A549 (cell line): ENCODE measurements around the gene SPNS2.

Source experiments
- CHD2 ChIP-seq: fragments of 150-350 bp; IDR thresholded peaks from 2 replicates; pipeline ENCODE4 v1.6.1; 2014; ENCODE audit warnings: low read length; ENCODE audit not compliant: partially characterized antibody
- CTCF ChIP-seq: fragments of >200 bp; sonication (Bioruptor Twin); formaldehyde crosslinking; IDR thresholded peaks from 3 replicates; pipeline ENCODE4 v1.5.1; 2016
- FOSL2 ChIP-seq, 2 experiments: fragments of 450-650 bp in 1 of 2; fragments of >200 bp in 1 of 2; sonication (Bioruptor Twin) in 1 of 2; formaldehyde crosslinking; IDR thresholded peaks; 2 replicates each; pipeline versions ENCODE4 v1.5.0 to v1.6.1; 2016 to 2020; ENCODE audit warnings: mild to moderate bottlenecking in 1 of 2, moderate library complexity in 1 of 2
- GATA3 ChIP-seq: IDR thresholded peaks from 2 replicates; pipeline ENCODE4 v1.6.1; 2012; ENCODE audit warnings: borderline replicate concordance
- JUNB ChIP-seq: fragments of >200 bp; sonication (Bioruptor Twin); formaldehyde crosslinking; IDR thresholded peaks from 2 replicates; pipeline ENCODE4 v1.6.1; 2016
- MAFK ChIP-seq: fragments of 450-650 bp; IDR thresholded peaks from 2 replicates; pipeline ENCODE4 v1.6.1; 2014; ENCODE audit not compliant: partially characterized antibody
- MYC ChIP-seq: IDR thresholded peaks from 2 replicates; pipeline ENCODE4 v1.6.1; 2012; ENCODE audit warnings: mild to moderate bottlenecking, inconsistent platforms, low read length, improper control_type of control experiment, borderline replicate concordance
- POLR2A ChIP-seq: IDR thresholded peaks from 2 replicates; pipeline ENCODE4 v1.6.1; 2012; ENCODE audit warnings: mild to moderate bottlenecking, low read length
- RAD21 ChIP-seq, 2 experiments: fragments of >200 bp in 1 of 2; sonication (Bioruptor Twin) in 1 of 2; formaldehyde crosslinking in 1 of 2; IDR thresholded peaks in 1 of 2; conservative IDR thresholded peaks in 1 of 2; 2 replicates in 1 of 2; 3 replicates in 1 of 2; pipeline ENCODE4 v1.6.1; 2012 to 2018; ENCODE audit warnings: inconsistent platforms in 1 of 2
- RFX5 ChIP-seq: fragments of 450-650 bp; IDR thresholded peaks from 2 replicates; pipeline ENCODE4 v1.7.1; 2014; ENCODE audit warnings: antibody characterized with exemption, mild to moderate bottlenecking, moderate library complexity
- RNF2 ChIP-seq: fragments of 200-600 bp; sonication (generic); IDR thresholded peaks from 2 replicates; pipeline ENCODE4 v1.6.1; 2016; ENCODE audit warnings: low read depth, mild to moderate bottlenecking, antibody characterized with exemption, moderate library complexity, borderline replicate concordance
- SREBF2 ChIP-seq: fragments of 450-650 bp; IDR thresholded peaks from 2 replicates; pipeline ENCODE4 v1.6.1; 2014; ENCODE audit warnings: mild to moderate bottlenecking, moderate library complexity
- TF ChIP-seq, protein P1 (sequence below): fragments of 250-450 bp; sonication (Bioruptor Pico); IDR thresholded peaks from 2 replicates; pipeline ENCODE4 v1.5.0; 2020; ENCODE audit warnings: low read depth, mild to moderate bottlenecking, moderate library complexity

DNA sequence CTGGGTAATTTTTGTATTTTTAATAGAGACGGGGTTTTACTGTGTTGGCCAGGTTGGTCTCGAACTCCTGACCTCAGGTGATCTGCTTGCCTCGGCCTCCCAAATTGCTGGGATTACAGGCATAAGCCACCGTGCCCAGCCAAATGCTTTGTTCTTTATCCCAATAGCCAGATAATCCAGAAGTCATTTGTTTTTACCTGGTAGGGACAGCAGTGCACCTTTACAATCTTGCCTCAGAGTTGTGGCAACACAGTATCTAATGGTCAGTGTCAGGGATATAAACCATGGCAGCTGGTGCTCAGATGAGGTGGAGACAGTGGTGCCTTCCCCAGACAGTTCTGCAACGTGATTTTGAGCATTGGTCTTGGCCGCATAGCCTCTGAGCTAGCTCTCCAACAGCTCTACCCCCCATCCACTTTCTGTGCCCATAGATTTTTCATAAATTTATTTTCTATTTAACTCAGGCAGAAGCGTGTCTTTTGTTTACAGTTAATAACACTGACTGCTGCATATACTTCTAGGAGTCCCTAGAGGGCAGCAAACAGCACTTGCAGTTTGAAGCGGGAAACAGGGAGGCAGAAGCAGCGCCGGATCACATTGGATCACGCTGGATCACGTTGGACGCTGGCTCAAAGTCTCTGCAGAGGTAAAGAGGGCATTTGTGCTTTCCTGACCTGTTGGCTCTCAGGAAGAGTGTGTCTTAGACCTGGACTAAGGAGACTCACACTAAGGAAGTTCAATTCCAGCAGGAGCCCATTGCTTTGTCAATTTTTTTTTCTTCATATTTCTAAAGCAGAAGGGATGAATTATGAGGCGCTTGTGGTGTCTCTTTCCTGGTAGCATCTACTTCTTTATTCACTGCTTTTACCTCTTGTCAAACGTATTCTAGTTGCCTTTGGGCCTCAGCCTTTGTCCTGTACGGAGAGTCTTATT, 66.8 kb downstream of the SPNS2 start:
- TF ChIP-seq CTCF, result peak; percentile 96
- TF ChIP-seq JUNB, result no peak
- no peak for TF ChIP-seq RFX5
- TF ChIP-seq, protein P1, sequence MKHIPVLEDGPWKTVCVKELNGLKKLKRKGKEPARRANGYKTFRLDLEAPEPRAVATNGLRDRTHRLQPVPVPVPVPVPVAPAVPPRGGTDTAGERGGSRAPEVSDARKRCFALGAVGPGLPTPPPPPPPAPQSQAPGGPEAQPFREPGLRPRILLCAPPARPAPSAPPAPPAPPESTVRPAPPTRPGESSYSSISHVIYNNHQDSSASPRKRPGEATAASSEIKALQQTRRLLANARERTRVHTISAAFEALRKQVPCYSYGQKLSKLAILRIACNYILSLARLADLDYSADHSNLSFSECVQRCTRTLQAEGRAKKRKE, result no peak
- TF ChIP-seq MYC, result no peak; the same call in 1 of the 2 replicates
- no peak for TF ChIP-seq SREBF2
- no peak for TF ChIP-seq GATA3
- no peak for TF ChIP-seq CHD2
- peak; percentile 51 to 68 for TF ChIP-seq RAD21 (conservative IDR thresholded peaks at IDR 0.05 in 1 of 2, IDR thresholded peaks at IDR 0.05 in 1 of 2)
- no peak for TF ChIP-seq RNF2
- no peak for TF ChIP-seq POLR2A
- TF ChIP-seq FOSL2 (IDR thresholded peaks at IDR 0.05), result no peak
- TF ChIP-seq FOSL2 (CRISPR knock-in tag; IDR thresholded peaks at IDR 0.05), result no peak
- TF ChIP-seq MAFK, result no peak
